Ishikawa (cell line): ENCODE measurements around the gene CNNM4.

ENCODE experiments used
- CEBPB ChIP-seq: IDR thresholded peaks from 2 replicates; pipeline ENCODE4 v1.6.1; 2012
- CREB1 ChIP-seq: IDR thresholded peaks from 2 replicates; pipeline ENCODE4 v1.6.1; 2012; ENCODE audit warnings: low read depth
- EGR1 ChIP-seq: IDR thresholded peaks from 2 replicates; pipeline ENCODE4 v1.6.1; 2012
- EP300 ChIP-seq: IDR thresholded peaks from 2 replicates; pipeline ENCODE4 v1.6.1; 2012; ENCODE audit warnings: borderline replicate concordance
- FOXM1 ChIP-seq: IDR thresholded peaks from 2 replicates; pipeline ENCODE4 v1.6.1; 2012; ENCODE audit warnings: low read depth, borderline replicate concordance
- NFIC ChIP-seq: IDR thresholded peaks from 2 replicates; pipeline ENCODE4 v1.6.1; 2012
- RAD21 ChIP-seq: IDR thresholded peaks from 2 replicates; pipeline ENCODE4 v1.6.1; 2012; ENCODE audit warnings: low read depth
- TAF1 ChIP-seq: IDR thresholded peaks from 2 replicates; pipeline ENCODE4 v1.6.1; 2012; ENCODE audit warnings: low read depth, mild to moderate bottlenecking
- TCF12 ChIP-seq: IDR thresholded peaks from 2 replicates; pipeline ENCODE4 v1.6.1; 2012; ENCODE audit warnings: low read depth
- TEAD4 ChIP-seq: IDR thresholded peaks from 2 replicates; pipeline ENCODE4 v1.6.1; 2012
- YY1 ChIP-seq: IDR thresholded peaks from 2 replicates; pipeline ENCODE4 v1.6.1; 2012; ENCODE audit warnings: low read depth
- ZBTB7A ChIP-seq: IDR thresholded peaks from 2 replicates; pipeline ENCODE4 v1.6.1; 2012; ENCODE audit warnings: low read depth
- TF ChIP-seq, protein P1 (sequence below): IDR thresholded peaks from 2 replicates; pipeline ENCODE4 v1.6.1; 2012
- TF ChIP-seq, protein P2 (sequence below): IDR thresholded peaks from 2 replicates; pipeline ENCODE4 v1.6.1; 2012
- TF ChIP-seq, protein P3 (sequence below): IDR thresholded peaks from 2 replicates; pipeline ENCODE4 v1.6.1; 2012; ENCODE audit warnings: low read depth, mild to moderate bottlenecking

Gene CNNM4

DNA sequence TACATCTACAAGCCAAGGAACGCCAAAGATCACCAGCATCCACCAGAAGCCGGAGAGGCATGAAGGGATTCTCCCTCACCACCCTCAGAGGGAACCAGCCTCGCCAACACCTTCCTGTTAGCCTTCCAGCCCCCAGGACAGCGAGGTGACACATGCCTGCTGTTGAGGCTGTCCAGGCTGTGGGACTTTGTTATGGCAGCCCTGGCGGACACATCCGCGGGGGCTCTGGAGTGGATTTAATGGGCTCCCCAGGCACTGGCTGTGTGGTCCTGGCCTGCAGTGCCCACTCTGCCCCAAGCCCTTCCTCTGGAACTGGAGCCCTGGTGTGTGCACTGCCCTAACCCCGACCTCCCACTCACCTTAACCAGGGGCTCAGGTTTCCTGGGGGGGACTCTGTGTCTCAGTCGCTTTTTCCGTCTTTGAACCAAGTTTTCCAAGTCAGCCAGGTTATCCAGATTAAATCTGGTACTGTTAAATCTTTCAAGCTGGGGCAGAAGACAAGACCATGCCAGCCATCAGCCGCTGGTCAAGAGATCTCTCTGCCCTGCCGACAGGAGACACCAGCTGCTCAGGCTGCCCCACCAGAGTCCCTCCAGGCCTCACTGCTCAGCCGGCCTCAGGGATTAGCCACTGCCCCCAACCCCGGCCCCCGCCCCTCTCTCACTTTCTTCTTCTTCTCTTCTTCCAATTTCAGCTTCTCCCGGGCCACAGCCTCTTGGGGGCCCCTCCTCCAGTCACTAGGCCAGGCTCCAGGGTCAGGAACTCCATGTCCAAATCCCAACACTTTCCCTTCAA, 81.2 kb downstream of the CNNM4 start:
- no peak for TF ChIP-seq NFIC
- no peak for TF ChIP-seq FOXM1
- no peak for TF ChIP-seq ZBTB7A
- TF ChIP-seq TEAD4, result no peak
- TF ChIP-seq, protein P1, sequence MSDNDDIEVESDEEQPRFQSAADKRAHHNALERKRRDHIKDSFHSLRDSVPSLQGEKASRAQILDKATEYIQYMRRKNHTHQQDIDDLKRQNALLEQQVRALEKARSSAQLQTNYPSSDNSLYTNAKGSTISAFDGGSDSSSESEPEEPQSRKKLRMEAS, result no peak
- TF ChIP-seq CREB1, result no peak
- no peak for TF ChIP-seq TCF12
- TF ChIP-seq TAF1, result no peak
- no peak for TF ChIP-seq RAD21

DNA sequence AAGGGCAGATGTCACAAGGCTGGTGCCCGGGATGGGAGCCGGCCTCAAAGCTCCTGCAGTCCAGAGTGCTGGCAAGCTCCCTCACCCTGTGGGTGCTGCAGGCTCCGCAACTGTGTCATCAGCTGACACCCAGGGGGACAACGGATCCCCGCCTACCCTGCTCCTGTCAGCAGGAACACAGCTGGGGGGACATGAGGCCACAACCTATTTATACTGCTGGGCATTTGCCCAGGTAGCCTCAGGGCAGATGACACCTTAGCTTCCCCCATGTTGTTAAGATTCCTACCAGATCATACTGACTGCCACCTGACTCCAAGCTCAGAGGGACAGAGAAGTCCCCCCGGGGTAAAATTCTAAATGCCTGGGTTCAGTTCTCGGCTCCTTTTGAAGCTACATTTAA, 81.9 kb downstream of the CNNM4 start:
- no peak for TF ChIP-seq TEAD4
- TF ChIP-seq, protein P2, sequence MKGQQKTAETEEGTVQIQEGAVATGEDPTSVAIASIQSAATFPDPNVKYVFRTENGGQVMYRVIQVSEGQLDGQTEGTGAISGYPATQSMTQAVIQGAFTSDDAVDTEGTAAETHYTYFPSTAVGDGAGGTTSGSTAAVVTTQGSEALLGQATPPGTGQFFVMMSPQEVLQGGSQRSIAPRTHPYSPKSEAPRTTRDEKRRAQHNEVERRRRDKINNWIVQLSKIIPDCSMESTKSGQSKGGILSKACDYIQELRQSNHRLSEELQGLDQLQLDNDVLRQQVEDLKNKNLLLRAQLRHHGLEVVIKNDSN, result no peak
- TF ChIP-seq TCF12, result no peak
- TF ChIP-seq, protein P1, result no peak
- no peak for TF ChIP-seq RAD21
- TF ChIP-seq CREB1, result no peak

DNA sequence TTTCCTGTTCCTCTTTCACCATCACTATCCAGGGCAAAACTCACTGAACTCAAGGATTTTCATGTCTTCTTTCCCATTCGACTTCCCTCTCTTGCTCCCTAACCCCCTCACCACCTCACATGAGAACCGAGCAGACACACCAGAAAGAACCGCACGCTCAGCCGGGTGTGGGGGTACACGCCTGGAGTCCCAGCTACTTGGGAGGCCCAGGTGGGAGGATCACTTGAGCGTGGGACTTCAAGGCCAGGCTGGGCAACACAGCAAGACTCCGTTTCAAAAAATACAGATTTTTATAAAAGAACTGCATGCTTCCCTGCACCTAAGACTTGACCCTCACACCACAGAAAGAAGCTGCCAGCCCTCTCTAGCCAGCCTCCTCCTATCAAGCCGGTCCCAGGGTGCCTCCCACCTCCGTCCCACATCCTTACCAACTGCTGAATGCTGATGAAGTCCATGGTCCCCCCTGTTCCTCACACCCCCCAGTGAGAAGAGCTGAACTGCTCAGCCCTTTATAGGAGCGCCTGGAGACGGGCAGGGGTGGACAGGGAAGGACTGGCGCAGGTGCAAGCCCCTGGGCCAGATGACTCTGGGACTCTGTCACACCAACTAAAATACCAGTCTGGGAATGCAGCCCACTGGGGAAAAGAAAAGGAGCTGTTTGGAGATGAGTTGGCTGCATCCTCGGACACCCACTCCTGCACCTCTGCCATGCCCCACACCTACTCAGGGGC, 83.0 kb downstream of the CNNM4 start, which contains the start of gene ANKRD23:
Gene ANKRD23 (minus strand): TSS at position 484 of the 731 bp plus-strand sequence. CDS start 29 bp downstream, at position 455.
- no peak for TF ChIP-seq EP300
- TF ChIP-seq FOXM1, result no peak
- no peak for TF ChIP-seq CEBPB
- TF ChIP-seq ZBTB7A, result no peak
- TF ChIP-seq YY1, result no peak
- no peak for TF ChIP-seq TAF1
- TF ChIP-seq, protein P2, result no peak
- no peak for TF ChIP-seq CREB1
- no peak for TF ChIP-seq TEAD4
- TF ChIP-seq TCF12, result no peak
- TF ChIP-seq NFIC, result no peak

DNA sequence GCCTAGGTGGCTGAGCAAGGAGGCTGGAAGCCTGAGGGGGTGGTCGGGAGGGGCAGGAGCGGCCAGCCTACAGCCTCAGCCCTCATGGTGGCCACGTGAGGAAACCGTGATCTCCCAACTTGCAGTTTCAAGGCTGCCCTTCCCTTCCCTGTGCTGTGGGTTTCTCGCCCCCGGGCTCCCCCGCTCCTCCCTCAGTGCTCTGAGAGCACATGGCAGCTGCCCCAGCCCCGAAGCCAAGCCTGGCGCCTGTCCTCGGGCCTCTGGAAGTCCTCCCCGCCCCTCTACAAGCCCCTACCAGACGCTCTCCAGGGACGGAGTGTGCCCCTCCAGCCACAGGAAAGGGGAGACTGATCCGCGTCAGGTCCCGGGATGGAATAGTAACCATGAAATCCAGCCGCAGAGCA, 83.7 kb downstream of the CNNM4 start:
- TF ChIP-seq CEBPB (no peak), EGR1 (no peak), CREB1 (no peak), YY1 (no peak), NFIC (no peak), TEAD4 (no peak), EP300 (no peak)
- TF ChIP-seq, protein P1, result no peak

DNA sequence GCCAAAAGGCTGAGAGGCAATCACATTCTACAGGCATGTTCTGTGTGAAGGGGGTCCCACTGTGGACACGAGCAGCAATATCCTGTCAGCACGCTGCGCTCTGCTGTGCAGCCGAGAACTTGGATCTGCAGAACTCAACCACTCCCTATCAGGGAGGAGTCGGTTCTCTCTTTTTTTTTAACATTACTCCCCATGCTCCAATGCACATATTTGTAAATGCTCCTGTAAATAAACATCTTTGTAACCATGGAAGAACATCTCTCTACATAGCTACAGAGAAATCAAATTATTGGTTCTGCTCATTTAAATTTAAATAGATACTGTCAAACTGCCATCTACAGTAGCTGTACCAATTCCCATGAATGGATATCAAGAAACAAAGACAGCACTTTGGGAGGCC, 86.1 kb downstream of the CNNM4 start:
- no peak for TF ChIP-seq RAD21
- TF ChIP-seq CEBPB, result no peak
- TF ChIP-seq, protein P3, sequence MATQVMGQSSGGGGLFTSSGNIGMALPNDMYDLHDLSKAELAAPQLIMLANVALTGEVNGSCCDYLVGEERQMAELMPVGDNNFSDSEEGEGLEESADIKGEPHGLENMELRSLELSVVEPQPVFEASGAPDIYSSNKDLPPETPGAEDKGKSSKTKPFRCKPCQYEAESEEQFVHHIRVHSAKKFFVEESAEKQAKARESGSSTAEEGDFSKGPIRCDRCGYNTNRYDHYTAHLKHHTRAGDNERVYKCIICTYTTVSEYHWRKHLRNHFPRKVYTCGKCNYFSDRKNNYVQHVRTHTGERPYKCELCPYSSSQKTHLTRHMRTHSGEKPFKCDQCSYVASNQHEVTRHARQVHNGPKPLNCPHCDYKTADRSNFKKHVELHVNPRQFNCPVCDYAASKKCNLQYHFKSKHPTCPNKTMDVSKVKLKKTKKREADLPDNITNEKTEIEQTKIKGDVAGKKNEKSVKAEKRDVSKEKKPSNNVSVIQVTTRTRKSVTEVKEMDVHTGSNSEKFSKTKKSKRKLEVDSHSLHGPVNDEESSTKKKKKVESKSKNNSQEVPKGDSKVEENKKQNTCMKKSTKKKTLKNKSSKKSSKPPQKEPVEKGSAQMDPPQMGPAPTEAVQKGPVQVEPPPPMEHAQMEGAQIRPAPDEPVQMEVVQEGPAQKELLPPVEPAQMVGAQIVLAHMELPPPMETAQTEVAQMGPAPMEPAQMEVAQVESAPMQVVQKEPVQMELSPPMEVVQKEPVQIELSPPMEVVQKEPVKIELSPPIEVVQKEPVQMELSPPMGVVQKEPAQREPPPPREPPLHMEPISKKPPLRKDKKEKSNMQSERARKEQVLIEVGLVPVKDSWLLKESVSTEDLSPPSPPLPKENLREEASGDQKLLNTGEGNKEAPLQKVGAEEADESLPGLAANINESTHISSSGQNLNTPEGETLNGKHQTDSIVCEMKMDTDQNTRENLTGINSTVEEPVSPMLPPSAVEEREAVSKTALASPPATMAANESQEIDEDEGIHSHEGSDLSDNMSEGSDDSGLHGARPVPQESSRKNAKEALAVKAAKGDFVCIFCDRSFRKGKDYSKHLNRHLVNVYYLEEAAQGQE, result no peak
- no peak for TF ChIP-seq YY1
- TF ChIP-seq FOXM1, result no peak
- TF ChIP-seq CREB1, result no peak
- no peak for TF ChIP-seq TEAD4
- TF ChIP-seq EGR1, result no peak
- TF ChIP-seq, protein P1, result no peak
- TF ChIP-seq ZBTB7A, result no peak
- TF ChIP-seq EP300, result no peak
- TF ChIP-seq TCF12, result no peak
- TF ChIP-seq NFIC, result no peak
- no peak for TF ChIP-seq TAF1
- TF ChIP-seq, protein P2, result no peak

DNA sequence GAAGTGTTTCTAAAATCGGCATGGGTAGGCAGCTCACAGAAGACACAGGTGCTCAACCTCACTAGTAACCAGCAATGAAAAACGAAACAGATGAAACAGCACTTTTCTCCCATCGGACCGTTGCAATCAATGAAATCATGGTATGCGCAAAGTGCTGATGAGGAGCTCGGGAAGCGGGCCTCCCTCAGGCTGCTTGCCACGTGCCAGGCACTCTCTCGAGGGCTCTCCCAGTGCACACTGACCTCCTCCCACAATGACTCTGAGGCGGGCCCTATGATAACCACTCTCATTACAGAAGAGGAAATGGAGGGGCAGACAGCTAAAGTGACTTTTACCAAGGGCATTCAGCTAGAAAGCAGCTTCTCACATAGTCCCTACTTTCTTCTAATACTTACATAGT, 86.9 kb downstream of the CNNM4 start:
- TF ChIP-seq, protein P2, result no peak
- no peak for TF ChIP-seq EP300
- TF ChIP-seq CEBPB, result no peak
- TF ChIP-seq, protein P1, result no peak
- TF ChIP-seq FOXM1, result no peak
- TF ChIP-seq TCF12, result no peak
- no peak for TF ChIP-seq EGR1
- no peak for TF ChIP-seq CREB1
- TF ChIP-seq, protein P3, result no peak
- TF ChIP-seq NFIC, result no peak
